Measurements from ENCODE around the gene KIRREL2. TPM values are rescaled to one million over a fixed set of nuclear protein-coding genes. Genes with fewer than 3 reads are reported as not detected.
"Not testable (repeated sequence)": the region's sequence is repeated elsewhere in the genome, so short reads cannot be mapped to it uniquely, and the experiment has no call there.

The KIRREL2 gene
- total RNA-seq, 2 donors from 2014 or later: 1.2 to 3.3 TPM

- ATAC-seq: no peak
Observed at GRCh38 chr19:35901055-35901644, 44.4 kb downstream of the KIRREL2 start.

GRCh38 chr19:35901854-35902661 lies 45.3 kb downstream of the KIRREL2 start, which contains the start of gene HCST:
HCST (plus strand) TSS chr19:35902529; CDS start chr19:35902594, 65 bp downstream.
- peak; percentile 34 to 71 for DNase-seq (ENCODE audit: low spot score in 2 of 2)
- H3K36me3 Mint-ChIP-seq: peaks cover 29 to 39% of the 10 kb centered on the region in 2 donors
- H3K27ac Mint-ChIP-seq: peak within 1 kb of the TSS; percentile 88 to 98
- ATAC-seq: peak; percentile 26 to 45
- no peaks in the 10 kb centered on the region for H3K9me3 Mint-ChIP-seq

More at GRCh38 chr19:35901055-35901644, 44.4 kb downstream of the KIRREL2 start:
- peak overlapping the region; percentile 88 to 98 for H3K27ac Mint-ChIP-seq
- no peaks in the 10 kb centered on the region for H3K9me3 Mint-ChIP-seq
- DNase-seq (ENCODE audit: low spot score in 2 of 2): no peak
- peaks cover 29 to 39% of the 10 kb centered on the region in 2 donors for H3K36me3 Mint-ChIP-seq

GRCh38 chr19:35902870-35903475 lies 46.3 kb downstream of the KIRREL2 start:
- ATAC-seq: no peak
- H3K36me3 Mint-ChIP-seq: peaks cover 22 to 32% of the 10 kb centered on the region in 2 donors
- no peaks in the 10 kb centered on the region for H3K9me3 Mint-ChIP-seq
- H3K27ac Mint-ChIP-seq: peak overlapping the region; percentile 88 to 98
- no peak for DNase-seq (ENCODE audit: low spot score in 2 of 2)

- Mint-ChIP-seq H3K9me3 (no peaks in the 10 kb centered on the region), H3K36me3 (peaks cover 15 to 25% of the 10 kb centered on the region in 2 donors), H3K27ac (peak overlapping the region; percentile 88 to 98)
- peak; percentile 46 to 64 for ATAC-seq
- peak; percentile 79 to 94 for DNase-seq (ENCODE audit: low spot score in 2 of 2)
Observed at GRCh38 chr19:35903550-35904179, 47.0 kb downstream of the KIRREL2 start.

GRCh38 chr19:35904311-35905068 lies 47.8 kb downstream of the KIRREL2 start:
- no peaks in the 10 kb centered on the region for H3K9me3 Mint-ChIP-seq

GRCh38 chr19:35905178-35905727 lies 48.5 kb downstream of the KIRREL2 start:
- DNase-seq (ENCODE audit: low spot score in 2 of 2) (no peak), ATAC-seq (no peak)
- Mint-ChIP-seq H3K9me3 (no peaks in the 10 kb centered on the region), H3K27ac (peak overlapping the region in 1 of 2 donors; percentile 88), H3K36me3 (peaks cover 9 to 13% of the 10 kb centered on the region in 2 donors)

More at GRCh38 chr19:35904311-35905068, 47.8 kb downstream of the KIRREL2 start:
- ATAC-seq: no peak
- H3K27ac Mint-ChIP-seq: peak overlapping the region in 1 of 2 donors; percentile 88
- peaks cover 9 to 17% of the 10 kb centered on the region in 2 donors for H3K36me3 Mint-ChIP-seq
- no peak for DNase-seq (ENCODE audit: low spot score in 2 of 2)

GRCh38 chr19:35907377-35907745 lies 50.6 kb downstream of the KIRREL2 start:
- H3K27ac Mint-ChIP-seq: peak overlapping the region; percentile 63 to 81
- peaks cover 9 to 10% of the 10 kb centered on the region in 2 donors for H3K36me3 Mint-ChIP-seq
- H3K9me3 Mint-ChIP-seq: no peaks in the 10 kb centered on the region
- ATAC-seq: no peak
- no peak for DNase-seq (ENCODE audit: low spot score in 2 of 2)

GRCh38 chr19:35908010-35908441 lies 51.3 kb downstream of the KIRREL2 start, which contains the start of gene TYROBP:
TYROBP (minus strand) TSS chr19:35908295; CDS start chr19:35908228, 67 bp downstream.
- no peak for DNase-seq (ENCODE audit: low spot score in 2 of 2)
- Mint-ChIP-seq H3K27ac (peak within 1 kb of the TSS; percentile 72 to 81), H3K9me3 (no peaks in the 10 kb centered on the region), H3K36me3 (peaks cover 6 to 8% of the 10 kb centered on the region in 2 donors)
- ATAC-seq: no peak

- H3K36me3 Mint-ChIP-seq: no peaks in the 10 kb centered on the region
- DNase-seq (ENCODE audit: low spot score in 2 of 2) (no peak), ATAC-seq (peak in 1 of 2 donors; percentile 48)
- H3K27ac Mint-ChIP-seq: peak overlapping the region; percentile 53 to 72
- H3K9me3 Mint-ChIP-seq: no peaks in the 10 kb centered on the region
Observed at GRCh38 chr19:35908973-35909683, 52.4 kb downstream of the KIRREL2 start.

GRCh38 chr19:35909684-35910035 lies 52.9 kb downstream of the KIRREL2 start:
- ATAC-seq: no peak
- DNase-seq (ENCODE audit: low spot score in 2 of 2): no peak
- H3K36me3 Mint-ChIP-seq: no peaks in the 10 kb centered on the region

GRCh38 chr19:35910355-35910754 lies 53.6 kb downstream of the KIRREL2 start:
- H3K36me3 Mint-ChIP-seq; H3K27ac Mint-ChIP-seq; DNase-seq (ENCODE audit: low spot score in 2 of 2); H3K9me3 Mint-ChIP-seq; ATAC-seq: not testable (repeated sequence)

More at GRCh38 chr19:35909684-35910035, 52.9 kb downstream of the KIRREL2 start:
- Mint-ChIP-seq H3K9me3 (no peaks in the 10 kb centered on the region), H3K27ac (peak overlapping the region in 1 of 2 donors; percentile 72)

- ATAC-seq (peak in 1 of 2 donors; percentile 40), DNase-seq (ENCODE audit: low spot score in 2 of 2) (no peak)
- H3K36me3 Mint-ChIP-seq: no peaks in the 10 kb centered on the region
- no peak overlapping the region for H3K27ac Mint-ChIP-seq
- no peaks in the 10 kb centered on the region for H3K9me3 Mint-ChIP-seq
Observed at GRCh38 chr19:35911173-35911572, 54.5 kb downstream of the KIRREL2 start.

- no peaks in the 10 kb centered on the region for H3K36me3 Mint-ChIP-seq
- DNase-seq (ENCODE audit: low spot score in 2 of 2) (no peak), ATAC-seq (peak in 1 of 2 donors; percentile 71)
- no peak overlapping the region for H3K27ac Mint-ChIP-seq
- no peaks in the 10 kb centered on the region for H3K9me3 Mint-ChIP-seq
Observed at GRCh38 chr19:35911790-35912189, 55.1 kb downstream of the KIRREL2 start.

GRCh38 chr19:35913589-35913988 lies 56.9 kb downstream of the KIRREL2 start:
- no peaks in the 10 kb centered on the region for H3K9me3 Mint-ChIP-seq
- no peaks in the 10 kb centered on the region for H3K36me3 Mint-ChIP-seq
- DNase-seq (ENCODE audit: low spot score in 2 of 2) (no peak), ATAC-seq (peak in 1 of 2 donors; percentile 20)
- no peak overlapping the region for H3K27ac Mint-ChIP-seq

GRCh38 chr19:35915443-35915842 lies 58.7 kb downstream of the KIRREL2 start:
- ATAC-seq (no peak), DNase-seq (ENCODE audit: low spot score in 2 of 2) (no peak)
- H3K9me3 Mint-ChIP-seq: no peaks in the 10 kb centered on the region
- H3K27ac Mint-ChIP-seq: no peak overlapping the region
- no peaks in the 10 kb centered on the region for H3K36me3 Mint-ChIP-seq

Data from activated naive CD4-positive, alpha-beta T cell treated with anti-CD3 and anti-CD28 coated beads, Interleukin-2, amount 50 U/mL, for 72 hours (primary cell).